Measurements from ENCODE around the gene GNA15. TPM values are rescaled to one million over a fixed set of nuclear protein-coding genes. Genes with fewer than 3 reads are reported as not detected.

The GNA15 gene
- total RNA-seq, 1 donor from 2014 or later: 0.13 TPM

- peaks cover 6% of the 10 kb centered on the region for H3K4me1 Mint-ChIP-seq
- no peaks in the 10 kb centered on the region for H3K36me3 Mint-ChIP-seq
- H3K9me3 Mint-ChIP-seq: no peaks in the 10 kb centered on the region
- H3K27ac Mint-ChIP-seq: no peak overlapping the region
- no peak for TF ChIP-seq CTCF (IDR thresholded peaks at IDR 0.05; ENCODE audit: unreplicated experiment)
- H3K4me3 Mint-ChIP-seq: no peak overlapping the region
- DNase-seq (ENCODE audit: low spot score in 2 of 2, unreplicated experiment in 2 of 2): no peak
- H3K27me3 Mint-ChIP-seq (ENCODE audit: low read depth): no peaks in the 10 kb centered on the region
Observed at GRCh38 chr19:3105641-3106508, 30.0 kb upstream of the GNA15 start.

- Mint-ChIP-seq H3K27me3 (ENCODE audit: low read depth) (no peaks in the 10 kb centered on the region), H3K4me1 (peaks cover 6% of the 10 kb centered on the region), H3K4me3 (no peak overlapping the region), H3K9me3 (no peaks in the 10 kb centered on the region), H3K36me3 (peaks cover 2% of the 10 kb centered on the region), H3K27ac (no peak overlapping the region)
- no peak for DNase-seq (ENCODE audit: low spot score in 2 of 2, unreplicated experiment in 2 of 2)
- no peak for TF ChIP-seq CTCF (IDR thresholded peaks at IDR 0.05; ENCODE audit: unreplicated experiment)
Observed at GRCh38 chr19:3106509-3107141, 29.2 kb upstream of the GNA15 start.

DNA sequence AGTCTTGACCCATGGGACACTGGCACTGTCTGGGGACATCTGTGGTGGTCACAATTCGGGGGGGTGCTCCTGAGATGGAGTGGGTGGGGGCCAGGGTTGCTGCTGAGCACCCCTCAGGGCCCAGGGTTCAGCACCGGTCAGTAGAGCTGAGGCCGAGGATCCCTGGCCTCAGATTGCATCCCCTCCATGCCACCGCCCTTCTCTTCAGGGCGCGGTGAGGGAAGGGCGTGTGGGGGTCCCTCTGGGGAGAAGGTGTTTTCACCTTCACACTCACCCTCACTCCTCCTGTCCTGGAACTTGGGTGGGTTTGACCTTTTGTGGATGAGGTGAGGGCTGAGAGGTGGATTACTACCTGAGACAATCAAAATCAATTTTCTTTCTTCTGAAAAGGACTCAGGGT, 28.2 kb upstream of the GNA15 start:
- Mint-ChIP-seq H3K4me1 (peaks cover 6% of the 10 kb centered on the region), H3K27me3 (ENCODE audit: low read depth) (no peaks in the 10 kb centered on the region), H3K36me3 (peaks cover 5% of the 10 kb centered on the region), H3K4me3 (no peak overlapping the region), H3K9me3 (no peaks in the 10 kb centered on the region), H3K27ac (no peak overlapping the region)
- no peak for DNase-seq (ENCODE audit: low spot score in 2 of 2, unreplicated experiment in 2 of 2)
- TF ChIP-seq CTCF (IDR thresholded peaks at IDR 0.05; ENCODE audit: unreplicated experiment): no peak

DNA sequence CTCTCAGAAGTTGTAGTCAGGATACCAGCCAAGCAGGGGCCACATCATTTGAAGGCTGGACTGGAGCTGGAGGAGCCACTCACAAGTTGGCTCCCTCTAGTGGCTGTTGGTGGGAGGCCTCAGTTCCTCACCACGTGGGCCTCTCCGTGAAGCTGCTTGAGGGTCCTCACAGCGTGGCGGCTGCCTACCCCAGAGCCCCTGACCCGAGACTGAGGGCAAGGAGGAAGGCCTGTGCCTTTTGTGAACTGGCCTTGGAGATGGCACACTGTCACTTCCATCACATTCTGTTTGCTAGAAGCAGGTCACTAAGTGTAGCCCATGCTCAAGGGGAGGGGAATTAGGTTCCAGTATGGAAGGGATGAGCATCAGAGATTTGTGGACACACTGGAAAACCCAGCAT, 27.1 kb upstream of the GNA15 start:
- Mint-ChIP-seq H3K36me3 (peaks cover 5% of the 10 kb centered on the region), H3K4me1 (peaks cover 4% of the 10 kb centered on the region), H3K27me3 (ENCODE audit: low read depth) (no peaks in the 10 kb centered on the region), H3K9me3 (no peaks in the 10 kb centered on the region), H3K4me3 (no peak overlapping the region), H3K27ac (no peak overlapping the region)
- peak; percentile 72 for TF ChIP-seq CTCF (IDR thresholded peaks at IDR 0.05; ENCODE audit: unreplicated experiment)
- no peak for DNase-seq (ENCODE audit: low spot score in 2 of 2, unreplicated experiment in 2 of 2)

GRCh38 chr19:3109491-3109890, 26.3 kb upstream of the GNA15 start:
- TF ChIP-seq CTCF (IDR thresholded peaks at IDR 0.05; ENCODE audit: unreplicated experiment): no peak
- Mint-ChIP-seq H3K36me3 (peaks cover 5% of the 10 kb centered on the region), H3K9me3 (no peaks in the 10 kb centered on the region), H3K4me1 (no peaks in the 10 kb centered on the region), H3K27me3 (ENCODE audit: low read depth) (no peaks in the 10 kb centered on the region), H3K27ac (no peak overlapping the region), H3K4me3 (no peak overlapping the region)
- no peak for DNase-seq (ENCODE audit: low spot score in 2 of 2, unreplicated experiment in 2 of 2)
